ENCODE data around the gene PCID2. TPM values are rescaled to one million over a fixed set of nuclear protein-coding genes. Genes with fewer than 3 reads are reported as not detected.
A peak's percentile ranks its signal among the peaks of the same experiment; 100 is the strongest.

PCID2 gene
- total RNA-seq, 1 experiment from 2014 or later, result 114 TPM

- H3K79me2 ChIP-seq (ENCODE audit: low read length), result no peaks in the 10 kb centered on the region
- no peak overlapping the region for H3K9ac ChIP-seq (ENCODE audit: low read length)
- H3K27ac ChIP-seq (ENCODE audit: low read length), result no peak overlapping the region
- H3K36me3 ChIP-seq (ENCODE audit: insufficient read depth, low read length), result no peaks in the 10 kb centered on the region
- peak; percentile 47 for DNase-seq
- peak overlapping the region; percentile 77 for H3K4me2 ChIP-seq (ENCODE audit: low read depth, low read length, poor library complexity, severe bottlenecking)
- no peak overlapping the region for H2AFZ ChIP-seq (ENCODE audit: low read length)
- no peak overlapping the region for H3K4me3 ChIP-seq (ENCODE audit: low read length)
- no peaks in the 10 kb centered on the region for H3K9me2 ChIP-seq (replicated peaks; ENCODE audit: insufficient read depth, low read length)
- H3K9me3 ChIP-seq (ENCODE audit: low read length), result no peaks in the 10 kb centered on the region
- peaks cover 14% of the 10 kb centered on the region for H3K4me1 ChIP-seq (ENCODE audit: low read length)
- H3K27me3 ChIP-seq (ENCODE audit: low read length), result no peaks in the 10 kb centered on the region
- H4K20me1 ChIP-seq (ENCODE audit: insufficient read depth, low read depth, low read length), result no peaks in the 10 kb centered on the region
Measured at GRCh38 chr13:113155201-113155600, 53.3 kb downstream of the PCID2 start.

DNA sequence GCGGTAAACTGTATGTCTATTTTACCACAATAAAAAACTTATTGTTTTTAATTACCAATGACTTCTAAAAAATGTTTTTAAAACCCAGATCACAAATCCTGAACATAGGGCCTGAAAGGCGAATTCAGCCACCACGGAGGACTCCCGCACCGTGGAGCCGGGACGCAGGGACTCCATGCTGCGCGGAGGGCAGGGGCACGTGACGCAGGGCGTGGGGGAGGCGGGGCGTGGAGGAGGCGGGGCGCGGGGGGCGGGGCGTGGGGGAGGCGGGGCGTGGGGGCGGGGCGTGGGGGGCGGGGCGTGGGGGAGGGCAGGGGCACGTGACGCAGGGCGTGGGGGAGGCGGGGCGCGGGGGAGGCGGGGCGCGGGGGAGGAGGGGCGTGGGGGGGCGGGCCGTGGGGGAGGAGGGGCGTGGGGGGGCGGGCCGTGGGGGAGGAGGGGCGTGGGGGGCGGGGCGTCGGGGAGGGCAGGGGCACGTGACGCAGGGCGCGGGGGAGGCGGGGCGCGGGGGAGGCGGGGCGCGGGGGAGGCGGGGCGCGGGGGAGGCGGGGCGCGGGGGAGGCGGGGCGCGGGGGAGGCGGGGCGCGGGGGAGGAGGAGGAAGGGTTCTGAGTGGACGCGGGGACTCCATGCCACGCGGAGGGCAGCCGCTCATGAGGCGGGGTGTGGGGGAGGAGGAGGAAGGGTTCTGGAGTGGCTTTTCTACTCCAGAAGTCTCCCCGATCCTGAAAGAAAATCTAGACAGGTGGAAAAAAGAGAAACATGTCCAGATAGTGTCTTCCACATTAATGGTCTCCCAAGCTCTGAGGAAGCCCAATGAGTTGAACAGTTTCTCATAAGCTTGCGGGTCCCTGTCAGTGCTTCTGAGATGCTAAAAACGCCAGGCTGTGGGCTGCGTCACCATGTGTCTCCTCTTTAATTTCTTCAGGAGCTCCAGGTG lies 54.4 kb downstream of the PCID2 start:
- Histone ChIP-seq H3K27ac (ENCODE audit: low read length) (no peak overlapping the region), H2AFZ (ENCODE audit: low read length) (peak overlapping the region; percentile 94), H3K36me3 (ENCODE audit: insufficient read depth, low read length) (no peaks in the 10 kb centered on the region), H3K4me1 (ENCODE audit: low read length) (peaks cover 14% of the 10 kb centered on the region), H3K4me3 (ENCODE audit: low read length) (peak overlapping the region; percentile 59), H3K9me2 (replicated peaks; ENCODE audit: insufficient read depth, low read length) (no peaks in the 10 kb centered on the region), H3K4me2 (ENCODE audit: low read depth, low read length, poor library complexity, severe bottlenecking) (peak overlapping the region; percentile 77), H3K27me3 (ENCODE audit: low read length) (no peaks in the 10 kb centered on the region), H3K79me2 (ENCODE audit: low read length) (no peaks in the 10 kb centered on the region), H3K9me3 (ENCODE audit: low read length) (no peaks in the 10 kb centered on the region), H4K20me1 (ENCODE audit: insufficient read depth, low read depth, low read length) (no peaks in the 10 kb centered on the region), H3K9ac (ENCODE audit: low read length) (peak overlapping the region; percentile 61)
- peak; percentile 85 for DNase-seq

- no peaks in the 10 kb centered on the region for H3K79me2 ChIP-seq (ENCODE audit: low read length)
- peak overlapping the region; percentile 58 for H3K4me2 ChIP-seq (ENCODE audit: low read depth, low read length, poor library complexity, severe bottlenecking)
- H3K4me3 ChIP-seq (ENCODE audit: low read length), result peak overlapping the region; percentile 37; the same call in 1 of the 2 replicates
- H3K27me3 ChIP-seq (ENCODE audit: low read length), result no peaks in the 10 kb centered on the region
- no peak overlapping the region for H3K27ac ChIP-seq (ENCODE audit: low read length)
- DNase-seq, result no peak
- no peaks in the 10 kb centered on the region for H3K9me3 ChIP-seq (ENCODE audit: low read length)
- no peak overlapping the region for H3K9ac ChIP-seq (ENCODE audit: low read length)
- H2AFZ ChIP-seq (ENCODE audit: low read length), result no peak overlapping the region
- H3K36me3 ChIP-seq (ENCODE audit: insufficient read depth, low read length), result no peaks in the 10 kb centered on the region
- H3K9me2 ChIP-seq (replicated peaks; ENCODE audit: insufficient read depth, low read length), result no peaks in the 10 kb centered on the region
- peaks cover 14% of the 10 kb centered on the region for H3K4me1 ChIP-seq (ENCODE audit: low read length)
- H4K20me1 ChIP-seq (ENCODE audit: insufficient read depth, low read depth, low read length), result no peaks in the 10 kb centered on the region
Measured at GRCh38 chr13:113152984-113153809, 55.3 kb downstream of the PCID2 start.

GRCh38 chr13:113152691-113152983 lies 55.8 kb downstream of the PCID2 start:
- H3K36me3 ChIP-seq (ENCODE audit: insufficient read depth, low read length), result no peaks in the 10 kb centered on the region
- H4K20me1 ChIP-seq (ENCODE audit: insufficient read depth, low read depth, low read length), result no peaks in the 10 kb centered on the region
- H3K27me3 ChIP-seq (ENCODE audit: low read length), result no peaks in the 10 kb centered on the region
- no peaks in the 10 kb centered on the region for H3K9me3 ChIP-seq (ENCODE audit: low read length)
- no peaks in the 10 kb centered on the region for H3K79me2 ChIP-seq (ENCODE audit: low read length)
- DNase-seq, result no peak
- no peak overlapping the region for H3K27ac ChIP-seq (ENCODE audit: low read length)
- H3K4me1 ChIP-seq (ENCODE audit: low read length), result peaks cover 14% of the 10 kb centered on the region
- no peaks in the 10 kb centered on the region for H3K9me2 ChIP-seq (replicated peaks; ENCODE audit: insufficient read depth, low read length)
- no peak overlapping the region for H2AFZ ChIP-seq (ENCODE audit: low read length)
- H3K4me3 ChIP-seq (ENCODE audit: low read length), result no peak overlapping the region
- no peak overlapping the region for H3K4me2 ChIP-seq (ENCODE audit: low read depth, low read length, poor library complexity, severe bottlenecking)
- no peak overlapping the region for H3K9ac ChIP-seq (ENCODE audit: low read length)

GRCh38 chr13:113151745-113152690 lies 56.5 kb downstream of the PCID2 start:
- no peak overlapping the region for H3K4me3 ChIP-seq (ENCODE audit: low read length)
- no peaks in the 10 kb centered on the region for H3K79me2 ChIP-seq (ENCODE audit: low read length)
- H3K27me3 ChIP-seq (ENCODE audit: low read length), result no peaks in the 10 kb centered on the region
- no peaks in the 10 kb centered on the region for H3K36me3 ChIP-seq (ENCODE audit: insufficient read depth, low read length)
- no peaks in the 10 kb centered on the region for H4K20me1 ChIP-seq (ENCODE audit: insufficient read depth, low read depth, low read length)
- no peak overlapping the region for H3K27ac ChIP-seq (ENCODE audit: low read length)
- peaks cover 14% of the 10 kb centered on the region for H3K4me1 ChIP-seq (ENCODE audit: low read length)
- no peak overlapping the region for H3K4me2 ChIP-seq (ENCODE audit: low read depth, low read length, poor library complexity, severe bottlenecking)
- H2AFZ ChIP-seq (ENCODE audit: low read length), result no peak overlapping the region
- no peak overlapping the region for H3K9ac ChIP-seq (ENCODE audit: low read length)
- peak; percentile 46 for DNase-seq
- H3K9me3 ChIP-seq (ENCODE audit: low read length), result no peaks in the 10 kb centered on the region
- no peaks in the 10 kb centered on the region for H3K9me2 ChIP-seq (replicated peaks; ENCODE audit: insufficient read depth, low read length)

- no peak for DNase-seq
- Histone ChIP-seq H3K9me2 (replicated peaks; ENCODE audit: insufficient read depth, low read length) (no peaks in the 10 kb centered on the region), H4K20me1 (ENCODE audit: insufficient read depth, low read depth, low read length) (no peaks in the 10 kb centered on the region), H3K36me3 (ENCODE audit: insufficient read depth, low read length) (no peaks in the 10 kb centered on the region), H3K9me3 (ENCODE audit: low read length) (no peaks in the 10 kb centered on the region), H3K4me1 (ENCODE audit: low read length) (peaks cover 14% of the 10 kb centered on the region), H3K79me2 (ENCODE audit: low read length) (no peaks in the 10 kb centered on the region), H3K4me2 (ENCODE audit: low read depth, low read length, poor library complexity, severe bottlenecking) (no peak overlapping the region), H3K4me3 (ENCODE audit: low read length) (no peak overlapping the region), H3K27ac (ENCODE audit: low read length) (no peak overlapping the region), H2AFZ (ENCODE audit: low read length) (no peak overlapping the region), H3K27me3 (ENCODE audit: low read length) (no peaks in the 10 kb centered on the region), H3K9ac (ENCODE audit: low read length) (no peak overlapping the region)
Measured at GRCh38 chr13:113150550-113151365, 57.7 kb downstream of the PCID2 start.

DNA sequence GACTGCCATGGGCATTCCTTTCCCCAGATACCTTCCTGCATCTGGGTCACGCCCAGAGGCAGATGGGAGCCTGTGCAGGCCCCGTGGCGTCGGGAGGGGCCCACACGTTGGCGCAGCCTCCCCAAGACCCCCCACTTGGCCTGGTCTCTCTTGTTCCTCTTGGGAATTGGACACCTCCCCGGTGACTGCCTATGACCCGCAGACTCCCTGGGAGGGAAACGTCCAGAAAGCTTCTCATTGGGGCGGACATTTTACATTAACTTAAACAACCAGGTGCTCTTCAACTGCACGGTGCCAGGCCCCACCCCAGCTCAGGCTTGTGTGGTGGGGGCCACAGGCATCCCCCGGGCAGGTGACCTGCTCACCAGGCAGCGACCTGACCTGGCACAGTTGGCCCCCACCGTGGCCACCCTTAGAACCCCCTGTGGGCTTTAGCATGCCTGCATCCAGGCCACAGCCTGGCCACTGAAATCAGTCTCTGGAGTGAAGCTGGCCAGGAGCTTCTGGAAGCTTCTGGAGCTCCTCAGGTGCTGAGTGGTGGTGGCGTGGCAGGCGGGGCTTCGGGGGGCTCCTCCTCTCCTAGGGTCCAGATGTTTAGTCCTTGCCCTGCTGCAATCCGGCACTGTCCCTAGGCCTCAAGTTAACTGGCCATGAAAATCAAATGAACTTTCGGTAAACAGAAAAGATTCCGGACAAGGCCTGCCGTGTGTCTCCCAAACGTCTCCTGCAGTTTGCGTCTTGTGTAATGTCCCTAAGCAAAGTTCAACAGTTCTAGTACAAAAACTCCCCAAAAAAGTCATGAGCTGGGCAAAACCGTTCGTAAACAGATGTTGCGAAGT lies 58.5 kb downstream of the PCID2 start:
- Histone ChIP-seq H3K9me3 (ENCODE audit: low read length) (no peaks in the 10 kb centered on the region), H3K4me2 (ENCODE audit: low read depth, low read length, poor library complexity, severe bottlenecking) (no peak overlapping the region), H2AFZ (ENCODE audit: low read length) (no peak overlapping the region), H4K20me1 (ENCODE audit: insufficient read depth, low read depth, low read length) (no peaks in the 10 kb centered on the region), H3K27me3 (ENCODE audit: low read length) (no peaks in the 10 kb centered on the region), H3K4me3 (ENCODE audit: low read length) (no peak overlapping the region), H3K9ac (ENCODE audit: low read length) (no peak overlapping the region), H3K9me2 (replicated peaks; ENCODE audit: insufficient read depth, low read length) (no peaks in the 10 kb centered on the region), H3K79me2 (ENCODE audit: low read length) (no peaks in the 10 kb centered on the region), H3K4me1 (ENCODE audit: low read length) (peaks cover 10% of the 10 kb centered on the region), H3K36me3 (ENCODE audit: insufficient read depth, low read length) (no peaks in the 10 kb centered on the region), H3K27ac (ENCODE audit: low read length) (no peak overlapping the region)
- DNase-seq, result no peak
